ENCODE measurements around the gene PDCD2.

- no peak for TF ChIP-seq REST (IDR thresholded peaks at IDR 0.05; ENCODE audit: low read depth)
- TF ChIP-seq CREB1 (IDR thresholded peaks at IDR 0.05; ENCODE audit: low read depth) = no peak
- no peak for TF ChIP-seq TAF1 (IDR thresholded peaks at IDR 0.05; ENCODE audit: low read depth)
- TF ChIP-seq, protein P1, sequence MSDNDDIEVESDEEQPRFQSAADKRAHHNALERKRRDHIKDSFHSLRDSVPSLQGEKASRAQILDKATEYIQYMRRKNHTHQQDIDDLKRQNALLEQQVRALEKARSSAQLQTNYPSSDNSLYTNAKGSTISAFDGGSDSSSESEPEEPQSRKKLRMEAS (IDR thresholded peaks at IDR 0.05) = no peak
- TF ChIP-seq EP300 (IDR thresholded peaks at IDR 0.05; ENCODE audit: borderline replicate concordance) = no peak
- TF ChIP-seq TCF12 (IDR thresholded peaks at IDR 0.05; ENCODE audit: low read depth) = no peak
- no peak for TF ChIP-seq NFIC (IDR thresholded peaks at IDR 0.05)
- no peak for TF ChIP-seq RAD21 (IDR thresholded peaks at IDR 0.05; ENCODE audit: low read depth)
- no peak for TF ChIP-seq CEBPB (IDR thresholded peaks at IDR 0.05)
- TF ChIP-seq EGR1 (IDR thresholded peaks at IDR 0.05) = no peak
- TF ChIP-seq YY1 (IDR thresholded peaks at IDR 0.05; ENCODE audit: low read depth) = no peak
- TF ChIP-seq FOXM1 (IDR thresholded peaks at IDR 0.05; ENCODE audit: borderline replicate concordance, low read depth) = no peak
- TF ChIP-seq, protein P2, sequence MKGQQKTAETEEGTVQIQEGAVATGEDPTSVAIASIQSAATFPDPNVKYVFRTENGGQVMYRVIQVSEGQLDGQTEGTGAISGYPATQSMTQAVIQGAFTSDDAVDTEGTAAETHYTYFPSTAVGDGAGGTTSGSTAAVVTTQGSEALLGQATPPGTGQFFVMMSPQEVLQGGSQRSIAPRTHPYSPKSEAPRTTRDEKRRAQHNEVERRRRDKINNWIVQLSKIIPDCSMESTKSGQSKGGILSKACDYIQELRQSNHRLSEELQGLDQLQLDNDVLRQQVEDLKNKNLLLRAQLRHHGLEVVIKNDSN (IDR thresholded peaks at IDR 0.05) = no peak
- TF ChIP-seq TEAD4 (IDR thresholded peaks at IDR 0.05) = no peak
These were observed 589 bp upstream of the PDCD2 start for GRCh38 chr6:170584954-170585498.
